ENCODE data around the gene C12orf43. TPM values are rescaled to one million over a fixed set of nuclear protein-coding genes. Genes with fewer than 3 reads are reported as not detected.

The C12orf43 gene
- total RNA-seq, 1 experiment from 2014 or later = 25.7 TPM

GRCh38 chr12:121013715-121014114 lies 2.6 kb downstream of the C12orf43 start:
- Histone ChIP-seq H4K5ac (ENCODE audit: insufficient read length, low read depth, low read length) (no peak overlapping the region), H3K79me1 (ENCODE audit: insufficient read depth, low read depth, low read length, poor library complexity, severe bottlenecking) (peaks cover 3% of the 10 kb centered on the region), H4K20me1 (ENCODE audit: control insufficient read depth, insufficient read depth, insufficient read length) (no peaks in the 10 kb centered on the region), H2BK20ac (ENCODE audit: low read depth, low read length, poor library complexity, severe bottlenecking) (no peak overlapping the region), H2AK5ac (ENCODE audit: insufficient read length, low read length) (no peak overlapping the region), H4K8ac (replicated peaks; ENCODE audit: insufficient read length, low read depth, low read length) (no peak overlapping the region), H3K79me2 (ENCODE audit: insufficient read depth, low read length) (no peaks in the 10 kb centered on the region), H3K23me2 (ENCODE audit: insufficient read length, low read depth, low read length, poor library complexity, severe bottlenecking) (peaks cover 4% of the 10 kb centered on the region), H3K4ac (ENCODE audit: low read depth, low read length) (no peak overlapping the region), H2BK120ac (ENCODE audit: low read depth, low read length, poor library complexity, severe bottlenecking) (no peak overlapping the region), H3K18ac (ENCODE audit: insufficient read length, low read depth, low read length) (no peak overlapping the region), H4K91ac (ENCODE audit: insufficient read length, low read depth, low read length) (no peak overlapping the region), H2BK5ac (ENCODE audit: insufficient read length, low read length) (no peak overlapping the region), H3K4me1 (ENCODE audit: insufficient read depth, low read length) (no peaks in the 10 kb centered on the region), H3K4me2 (ENCODE audit: insufficient read depth, insufficient read length, low read length) (no peak overlapping the region), H3K14ac (ENCODE audit: insufficient read depth, low read length) (no peak overlapping the region), H2BK12ac (ENCODE audit: insufficient read length, low read depth, low read length) (no peak overlapping the region), H3K27me3 (ENCODE audit: insufficient read depth, low read length) (no peaks in the 10 kb centered on the region), H2BK15ac (ENCODE audit: low read depth, low read length) (no peak overlapping the region), H3K56ac (ENCODE audit: insufficient read length, low read depth, low read length) (no peak overlapping the region), H3K9ac (ENCODE audit: extremely low read depth, insufficient read length, low read length) (no peak overlapping the region), H3K23ac (ENCODE audit: insufficient read length, low read depth, low read length) (no peak overlapping the region), H2AFZ (ENCODE audit: low read length) (no peak overlapping the region), H3T11ph (ENCODE audit: low read length) (no peak overlapping the region), H3K9me3 (ENCODE audit: control insufficient read depth, low read depth, low read length) (no peaks in the 10 kb centered on the region), H3K27ac (ENCODE audit: insufficient read length, low read depth, low read length) (no peak overlapping the region)
- Mint-ChIP-seq H3K36me3 (ENCODE audit: insufficient read depth in 1 of 3, low read depth in 3 of 3) (peaks cover 15 to 42% (median 32%) of the 10 kb centered on the region in 3 experiments; a peak in 6 of 7 replicates), H3K4me3 (no peak overlapping the region; a peak in 1 of 5 replicates), H3K9me3 (0 out of 5 replicates have a peak, but pooled peaks cover 0 to 2% of the 10 kb centered on the region in 2 experiments), H3K27me3 (ENCODE audit: low read depth) (no peaks in the 10 kb centered on the region), H3K27ac (no peak overlapping the region), H3K4me1 (peaks cover 8% of the 10 kb centered on the region in 2 experiments)
- no CpG with 5 or more reads among the region's 3 CpGs for WGBS (ENCODE audit: extremely low coverage, insufficient read length, low lambda C conversion rate)
- no peak for DNase-seq
- TF ChIP-seq CTCF (conservative IDR thresholded peaks at IDR 0.05) = peak; percentile 17; the same call in 1 of the 3 replicates
